H7 (cell line): ENCODE measurements around the gene CRIP2. TPM values are rescaled to one million over a fixed set of nuclear protein-coding genes. Genes with fewer than 3 reads are reported as not detected.

Experiments used
- DNase-seq: peaks from one replicate; pipeline ENCODE4 v3.0.0; 2012
- H3K27me3 ChIP-seq: 2 replicates; pipeline ENCODE4 v1.6.0; 2011; ENCODE audit warnings: mild to moderate bottlenecking, low read length; ENCODE audit not compliant: control insufficient read depth, insufficient read depth
- H3K36me3 ChIP-seq: replicated peaks from 2 replicates; pipeline ENCODE4 v1.5.1; 2011; ENCODE audit warnings: low read length; ENCODE audit not compliant: control insufficient read depth, insufficient read depth
- H3K4me3 ChIP-seq: 2 replicates; pipeline ENCODE4 v1.5.1; 2011; ENCODE audit warnings: low read depth, mild to moderate bottlenecking, control low read depth, low read length, moderate library complexity; ENCODE audit not compliant: insufficient read depth
- total RNA-seq: library from RNA; depleted of rRNA; stranded (reverse); fragments of >200 nt; shearing (Covaris generic); gene quantifications from 2 replicates; pipeline ENCODE4 v1.2.3, GENCODE V29; 2014

The CRIP2 gene
- total RNA-seq, 1 experiment from 2014 or later: 8.7 TPM

GRCh38 chr14:105490267-105490571 is 15.6 kb downstream of the CRIP2 start:
- H3K36me3 ChIP-seq: no peaks in the 10 kb centered on the region
- peaks cover 45% of the 10 kb centered on the region for H3K27me3 ChIP-seq
- H3K4me3 ChIP-seq: peak overlapping the region; percentile 56
- no peak for DNase-seq

- H3K36me3 ChIP-seq: no peaks in the 10 kb centered on the region
- peak within 1 kb of the TSS; percentile 78 for H3K4me3 ChIP-seq
- H3K27me3 ChIP-seq: peaks cover 39% of the 10 kb centered on the region
- peak; percentile 99 for DNase-seq
Measured at GRCh38 chr14:105490572-105491365, 16.1 kb downstream of the CRIP2 start, which contains the start of gene TEDC1. TSS of gene TEDC1 (plus strand) at chr14:105491246. CDS start at chr14:105491376, 130 bp downstream.

DNA sequence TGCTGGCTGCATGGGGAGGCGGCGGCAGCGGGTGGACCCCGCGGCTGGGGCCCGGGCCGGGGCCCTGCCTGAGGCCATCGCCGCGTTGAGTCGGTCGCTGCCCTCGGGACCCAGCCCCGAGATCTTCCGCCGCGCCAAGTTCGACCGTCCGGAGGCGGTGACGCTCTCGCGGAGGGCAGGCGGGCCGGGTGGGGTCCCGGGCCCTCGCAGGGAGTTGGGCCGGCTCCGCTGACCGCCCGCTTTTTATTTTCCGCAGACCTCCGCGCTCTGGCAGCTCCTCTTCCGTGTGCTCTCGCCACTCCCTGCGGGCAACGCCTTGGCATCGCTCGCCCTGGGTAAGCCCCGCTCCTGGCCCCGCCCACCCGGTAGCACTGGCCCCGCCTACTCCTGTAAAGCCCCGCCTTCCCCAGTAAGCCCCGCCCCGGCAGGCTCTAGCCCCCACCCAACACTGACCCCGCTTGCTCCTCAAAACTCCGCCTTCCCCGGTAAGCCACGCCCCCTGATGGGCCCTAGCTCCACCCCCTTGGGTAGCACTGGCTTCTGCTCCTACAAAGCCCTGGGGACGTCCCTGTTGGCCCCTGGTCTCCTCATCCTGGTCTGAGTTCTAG is 16.8 kb downstream of the CRIP2 start:
- Histone ChIP-seq H3K4me3 (peak overlapping the region; percentile 78), H3K27me3 (peaks cover 32% of the 10 kb centered on the region)
- peak; percentile 98 for DNase-seq

DNA sequence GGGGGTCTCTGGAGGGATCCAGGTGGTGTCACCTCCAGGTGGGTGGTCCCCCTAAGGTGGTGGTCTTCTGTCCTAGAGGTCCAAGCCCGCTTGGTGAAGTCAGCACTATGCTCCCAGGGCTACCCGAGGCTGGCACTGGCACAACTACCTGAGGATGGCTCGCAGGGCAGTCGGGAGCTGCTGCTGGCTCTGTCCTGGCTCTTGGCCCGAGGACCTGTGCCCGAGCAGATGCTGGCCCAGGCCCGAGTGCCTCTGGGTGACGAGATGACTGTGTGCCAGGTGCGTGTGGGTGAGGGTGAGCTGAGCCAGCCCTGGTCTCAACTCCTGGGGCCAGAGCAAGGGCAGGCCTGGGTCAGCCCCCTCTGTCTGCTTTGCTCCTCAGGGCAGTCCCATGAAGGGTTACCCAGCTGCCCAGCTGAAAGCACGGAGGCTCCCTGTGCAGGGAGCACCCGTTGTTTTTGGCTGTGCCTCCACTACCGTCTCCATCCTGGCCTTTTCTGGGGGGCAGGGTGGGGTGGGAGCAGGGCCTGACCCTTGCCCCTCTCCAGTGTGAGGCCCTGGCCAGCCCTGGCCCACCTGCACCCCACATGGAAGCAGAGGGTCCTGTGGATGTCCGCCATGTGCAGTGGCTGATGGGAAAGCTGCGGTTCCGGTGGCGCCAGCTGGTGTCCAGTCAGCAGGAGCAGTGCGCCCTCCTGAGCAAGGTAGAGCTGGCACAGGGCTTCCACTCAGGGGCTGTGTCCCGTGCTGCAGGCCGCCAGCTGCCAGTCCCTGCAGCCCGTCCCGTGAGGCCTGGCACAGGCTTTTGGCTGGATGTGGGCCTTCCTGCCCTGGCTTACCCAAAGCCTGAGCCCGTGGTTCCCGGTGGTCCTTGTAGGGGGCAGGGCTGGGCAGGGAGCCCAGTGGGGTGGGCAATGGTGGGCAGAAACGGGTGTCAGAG is 17.7 kb downstream of the CRIP2 start:
- H3K27me3 ChIP-seq: peaks cover 24% of the 10 kb centered on the region
- H3K36me3 ChIP-seq: no peaks in the 10 kb centered on the region
- H3K4me3 ChIP-seq: no peak overlapping the region
- no peak for DNase-seq

More for the DNA sequence above, 16.8 kb downstream of the CRIP2 start:
- no peaks in the 10 kb centered on the region for H3K36me3 ChIP-seq

DNA sequence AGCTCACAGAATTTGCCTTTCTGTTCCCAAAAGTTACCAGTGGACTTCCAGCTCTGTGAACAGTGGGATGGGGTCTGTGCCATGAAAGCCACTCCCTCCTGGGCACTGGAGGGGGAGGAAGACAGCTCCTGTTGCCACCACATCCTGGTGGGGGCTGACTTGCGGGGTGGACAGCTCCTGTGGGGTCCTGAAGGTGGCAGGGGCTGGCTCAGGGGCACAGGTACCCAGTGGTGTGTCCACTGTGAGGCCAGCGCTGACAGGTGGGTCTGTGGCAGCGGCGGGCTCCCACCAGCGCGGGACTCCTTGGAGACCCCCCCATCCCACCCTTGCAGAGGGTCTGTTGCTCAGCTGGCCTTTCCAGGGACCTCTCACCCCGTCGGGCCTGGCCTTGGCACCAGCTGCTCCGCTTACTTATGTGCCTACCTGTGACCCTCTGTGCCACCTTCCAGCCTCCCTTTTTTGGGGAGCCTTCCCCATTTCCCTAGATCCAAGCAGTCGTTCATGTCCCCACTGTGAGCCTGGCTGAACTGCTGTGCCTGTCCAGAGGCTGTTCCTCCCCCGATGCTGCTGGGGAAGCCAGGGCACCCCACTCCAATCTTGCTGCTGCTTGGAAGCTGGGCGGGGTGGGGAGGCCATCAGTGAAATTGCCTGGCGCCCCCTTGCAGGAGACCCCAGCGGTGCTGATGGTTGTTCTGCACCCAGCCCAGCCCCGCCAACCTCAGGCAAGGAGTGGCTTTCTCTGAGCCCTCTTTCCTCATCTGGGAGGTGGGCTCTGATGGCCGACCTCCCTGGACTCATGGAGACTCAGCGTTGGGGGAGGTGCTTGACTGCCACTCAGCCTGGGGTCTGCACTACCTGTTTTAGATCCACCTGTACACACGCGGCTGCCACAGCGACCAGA is 18.6 kb downstream of the CRIP2 start:
- Histone ChIP-seq H3K4me3 (no peak overlapping the region), H3K36me3 (no peaks in the 10 kb centered on the region), H3K27me3 (peaks cover 15% of the 10 kb centered on the region)
- DNase-seq: peak; percentile 56

DNA sequence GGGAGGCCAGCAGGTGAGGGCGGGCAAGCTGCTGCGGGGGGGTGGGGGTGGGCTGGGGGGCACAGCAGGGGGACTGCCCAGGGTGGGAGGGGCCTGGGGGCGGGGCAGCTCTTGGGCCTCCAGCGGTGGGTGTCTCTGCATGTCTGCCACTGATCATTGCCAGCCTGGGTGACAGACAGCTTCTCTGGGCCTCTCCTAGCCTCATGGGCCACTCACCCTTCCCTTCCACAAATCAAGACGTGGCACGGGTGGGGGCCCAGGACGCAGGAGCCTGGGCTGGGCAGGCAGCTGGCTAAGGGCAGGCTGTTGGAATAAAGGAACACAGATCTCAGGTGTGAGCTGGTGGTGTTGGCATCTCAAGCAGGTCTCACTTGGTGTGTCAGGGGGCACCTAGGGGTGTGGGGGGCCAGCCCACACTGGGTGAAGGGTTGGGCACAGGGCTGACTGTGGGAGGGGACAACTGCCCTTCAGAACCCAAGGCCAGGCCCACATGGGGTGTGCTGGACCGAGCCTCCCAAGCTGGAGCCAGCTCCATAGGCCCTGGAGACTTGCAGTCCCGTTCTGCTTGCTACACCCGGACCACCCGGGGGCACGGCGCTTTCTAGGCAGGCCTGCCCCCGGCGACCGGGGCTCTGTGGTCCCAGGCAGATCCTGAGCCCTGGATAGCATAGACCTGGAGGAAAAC is 19.4 kb downstream of the CRIP2 start:
- Histone ChIP-seq H3K36me3 (no peaks in the 10 kb centered on the region), H3K27me3 (peaks cover 7% of the 10 kb centered on the region), H3K4me3 (no peak overlapping the region)
- peak; percentile 52 for DNase-seq

DNA sequence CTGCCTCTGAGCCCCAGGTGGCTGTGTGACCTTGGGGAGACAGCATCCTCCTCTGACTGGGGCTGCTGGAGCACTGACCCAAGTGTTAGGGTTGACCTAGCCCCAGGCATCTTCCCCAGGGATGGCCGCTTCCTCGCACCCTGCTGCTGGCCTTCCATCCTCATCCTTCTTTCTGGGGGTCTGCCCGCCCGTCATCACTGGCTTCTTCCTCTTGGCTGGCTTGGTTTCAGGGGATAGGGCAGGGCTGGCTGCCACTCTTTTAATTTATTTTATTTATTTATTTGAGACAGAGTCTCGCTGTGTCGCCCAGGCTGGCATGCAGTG is 19.9 kb downstream of the CRIP2 start:
- Histone ChIP-seq H3K36me3 (no peaks in the 10 kb centered on the region), H3K4me3 (no peak overlapping the region), H3K27me3 (peaks cover 3% of the 10 kb centered on the region)
- DNase-seq: no peak

- H3K27me3 ChIP-seq: no peaks in the 10 kb centered on the region
- no peaks in the 10 kb centered on the region for H3K36me3 ChIP-seq
- H3K4me3 ChIP-seq: no peak overlapping the region
- peak; percentile 56 for DNase-seq
Measured at GRCh38 chr14:105495101-105495989, 20.7 kb downstream of the CRIP2 start.

GRCh38 chr14:105495990-105496830 is 21.6 kb downstream of the CRIP2 start:
- H3K36me3 ChIP-seq: no peaks in the 10 kb centered on the region
- H3K4me3 ChIP-seq: no peak overlapping the region
- peak; percentile 62 for DNase-seq
- H3K27me3 ChIP-seq: no peaks in the 10 kb centered on the region

- Histone ChIP-seq H3K4me3 (no peak overlapping the region), H3K36me3 (no peaks in the 10 kb centered on the region), H3K27me3 (no peaks in the 10 kb centered on the region)
- peak; percentile 69 for DNase-seq
Measured at GRCh38 chr14:105496831-105497591, 22.4 kb downstream of the CRIP2 start.

DNA sequence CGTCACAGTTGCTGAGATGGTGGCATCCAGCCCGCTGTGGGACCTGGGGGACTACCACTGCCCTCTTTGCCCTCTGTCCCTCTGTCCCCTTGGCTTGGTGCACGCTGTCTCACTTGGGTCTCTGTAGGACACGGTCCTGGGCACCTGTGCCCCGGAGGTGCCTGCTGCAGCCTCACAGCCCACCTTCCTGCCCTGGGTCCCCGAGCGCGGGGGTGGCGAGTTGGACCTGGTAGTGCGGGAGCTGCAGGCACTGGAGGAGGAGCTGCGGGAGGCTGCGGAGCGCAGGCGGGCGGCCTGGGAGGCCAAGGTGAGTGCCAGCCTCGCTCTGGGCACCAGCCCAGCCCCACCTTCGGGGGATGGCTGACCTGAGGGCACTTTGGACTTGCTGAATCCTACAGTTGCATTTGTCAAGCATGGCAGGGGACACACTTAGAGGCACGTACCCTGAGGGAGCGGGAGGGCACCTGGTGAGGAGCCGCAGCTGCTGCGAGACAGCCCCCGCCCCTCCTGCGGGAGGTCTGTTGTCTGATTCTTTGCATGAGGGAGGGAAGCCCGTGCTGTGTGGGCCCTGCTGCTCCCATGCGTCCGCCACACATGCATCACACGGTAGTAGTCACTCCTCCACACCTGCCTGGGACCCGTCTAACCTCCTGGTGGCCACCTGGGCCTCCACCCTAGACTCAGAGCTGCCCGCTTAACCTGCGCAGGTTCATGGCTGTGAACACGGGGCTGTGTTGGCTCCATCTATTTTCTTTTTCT is 23.2 kb downstream of the CRIP2 start:
- Histone ChIP-seq H3K27me3 (no peaks in the 10 kb centered on the region), H3K4me3 (no peak overlapping the region), H3K36me3 (no peaks in the 10 kb centered on the region)
- peak; percentile 62 for DNase-seq
